PFSK-1 (cell line): Measurements from ENCODE around the gene CLEC16A.

Source experiments
- POLR2AphosphoS5 ChIP-seq: IDR thresholded peaks from 2 replicates; pipeline ENCODE4 v1.6.1; 2012; ENCODE audit warnings: low read depth, mild to moderate bottlenecking, control low read depth, low read length, moderate library complexity
- REST ChIP-seq, 2 experiments: IDR thresholded peaks; 2 replicates each; pipeline versions ENCODE4 v1.6.1 to v1.8.0; 2011 to 2012; ENCODE audit warnings: low read depth in 2 of 2, low read length in 2 of 2, control low read depth in 1 of 2, inconsistent platforms in 1 of 2, mild to moderate bottlenecking in 1 of 2, moderate library complexity in 1 of 2; ENCODE audit not compliant: insufficient read depth in 1 of 2
- TAF1 ChIP-seq: IDR thresholded peaks from 2 replicates; pipeline ENCODE4 v1.6.1; 2012; ENCODE audit warnings: low read length, control low read depth, borderline replicate concordance; ENCODE audit not compliant: insufficient read depth

DNA sequence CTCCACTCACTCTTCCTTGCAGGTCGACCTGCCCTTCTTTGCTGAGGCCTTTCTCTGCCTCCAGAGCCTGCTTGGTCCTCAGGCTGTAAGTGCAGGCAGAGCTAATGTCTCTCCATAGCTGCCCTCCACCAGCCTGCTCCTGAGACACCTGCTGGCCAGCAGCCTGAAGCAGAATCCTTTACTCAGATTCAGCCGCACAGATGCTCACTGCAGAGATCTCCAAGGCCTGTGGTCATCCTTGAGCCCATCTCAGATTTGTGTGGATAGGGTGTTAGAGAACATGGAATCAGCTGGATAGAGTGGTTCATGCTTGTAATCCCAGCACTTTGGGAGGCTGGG lies 13.6 kb upstream of the CLEC16A start:
- TF ChIP-seq POLR2AphosphoS5 (no peak), TAF1 (no peak), REST (IDR thresholded peaks at IDR 0.05; ENCODE audit: insufficient read depth in 1 of 2, low read depth in 2 of 2, low read length in 2 of 2) (no peak)
